Gastroesophageal sphincter (tissue), 4 donors: ENCODE measurements around the gene CD276. TPM values are rescaled to one million over a fixed set of nuclear protein-coding genes. Genes with fewer than 3 reads are reported as not detected.

Experiments used
- ATAC-seq: fragments of 150-250 bp; one replicate; pipeline ENCODE4 v1.9.1; 2016; ENCODE audit warnings: mild to moderate bottlenecking, moderate library complexity
- H3K27ac ChIP-seq, 4 donors: fragments of 200-600 bp; sonication (generic) in 3 of 4; 1 replicate in 3 of 4; 2 replicates in 1 of 4; pipeline ENCODE4 v1.5.1; 2016 to 2019
- H3K27me3 ChIP-seq: fragments of 200-600 bp; sonication (generic); one replicate; pipeline ENCODE4 v1.5.1; 2019
- H3K36me3 ChIP-seq, 2 donors: fragments of 200-600 bp; sonication (generic); one replicate each; pipeline ENCODE4 v1.5.1; 2019; ENCODE audit warnings: control low read depth in 1 of 2
- H3K4me1 ChIP-seq, 3 donors: fragments of 200-600 bp; sonication (generic); 1 replicate in 2 of 3; 2 replicates in 1 of 3; pipeline ENCODE4 v1.5.1; 2016 to 2019; ENCODE audit warnings: control low read depth in 2 of 3
- H3K4me3 ChIP-seq, 2 donors: fragments of 200-600 bp; sonication (generic); one replicate each; pipeline ENCODE4 v1.5.1; 2019; ENCODE audit warnings: mild to moderate bottlenecking in 1 of 2, moderate library complexity in 1 of 2
- H3K9me3 ChIP-seq, 3 donors: fragments of 200-600 bp; sonication (generic); one replicate each; pipeline ENCODE4 v1.5.1; 2017 to 2019; ENCODE audit warnings: control low read depth in 2 of 3
- CTCF ChIP-seq, 4 experiments: fragments of 200-600 bp in 2 of 4; fragments of 450-650 bp in 2 of 4; sonication (generic) in 1 of 4; IDR thresholded peaks; one replicate each; pipeline ENCODE4 v1.5.1; 2017 to 2019; ENCODE audit warnings: antibody characterized with exemption in 4 of 4, mild to moderate bottlenecking in 2 of 4, moderate library complexity in 2 of 4
- EP300 ChIP-seq: sonication (generic); formaldehyde crosslinking; IDR thresholded peaks from one replicate; pipeline ENCODE4 v1.6.1; 2017; ENCODE audit warnings: antibody characterized with exemption, mild to moderate bottlenecking
- POLR2A ChIP-seq, 2 donors: fragments of 450-650 bp; IDR thresholded peaks; one replicate each; pipeline ENCODE4 v1.6.1; 2017; ENCODE audit warnings: antibody characterized with exemption in 2 of 2, mild to moderate bottlenecking in 2 of 2, moderate library complexity in 1 of 2
- POLR2AphosphoS5 ChIP-seq: sonication (generic); formaldehyde crosslinking; IDR thresholded peaks from one replicate; pipeline ENCODE4 v1.6.1; 2017; ENCODE audit warnings: antibody characterized with exemption
- WGBS, 2 donors: methylation state at CpG; one replicate each; pipeline ENCODE4 v1.1.5; 2018; ENCODE audit warnings: low coverage in 1 of 2; 5-methylcytosine and 5-hydroxymethylcytosine counted together
- total RNA-seq, 4 donors: library from RNA; depleted of rRNA; stranded (reverse); fragments of >200 nt; gene quantifications; one replicate each; pipeline ENCODE4 v1.1.0, GENCODE V29; 2016

CD276 gene
- total RNA-seq, 4 donors from 2014 or later = 34.7 to 61.5 (median 48.0) TPM

DNA sequence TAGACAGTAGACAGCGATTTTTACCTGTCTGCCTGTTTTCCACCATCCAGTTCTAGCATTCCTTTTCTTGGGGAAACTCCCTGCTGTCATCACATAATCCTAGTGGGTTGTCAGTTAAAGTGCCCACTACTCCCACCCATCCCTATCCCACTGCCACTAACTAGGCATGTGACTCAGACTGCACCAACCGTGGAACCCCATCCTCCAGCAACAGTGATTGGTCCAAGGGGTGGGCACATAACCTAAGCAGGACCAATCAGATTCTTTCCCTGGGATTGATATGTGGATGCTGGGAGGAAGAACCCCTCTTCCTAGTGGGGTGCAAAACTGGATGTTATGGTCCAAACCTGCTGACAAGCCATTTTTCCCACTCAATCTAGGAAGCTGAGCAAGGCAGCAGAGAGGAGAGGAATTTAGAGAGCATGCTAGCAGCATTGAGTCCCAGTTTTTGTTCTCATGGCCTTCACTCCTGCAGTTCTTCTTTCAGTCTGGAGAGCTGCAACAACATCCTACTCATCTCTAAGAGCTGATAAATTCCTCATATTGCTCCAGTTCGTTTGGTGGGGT, 72.8 kb downstream of the CD276 start:
- Histone ChIP-seq H3K4me1 (peaks cover 0 to 39% (median 3%) of the 10 kb centered on the region in 3 donors), H3K9me3 (no peaks in the 10 kb centered on the region), H3K4me3 (no peak overlapping the region), H3K27me3 (peaks cover 6% of the 10 kb centered on the region), H3K36me3 (no peaks in the 10 kb centered on the region), H3K27ac (no peak overlapping the region)
- TF ChIP-seq POLR2AphosphoS5 = no peak
- no peak for TF ChIP-seq POLR2A (IDR thresholded peaks at IDR 0.05)
- no peak for TF ChIP-seq EP300
- no peak for TF ChIP-seq CTCF (IDR thresholded peaks at IDR 0.05)
- 66% methylated on average over 3 of the region's 3 CpGs; no CpG with 5 or more reads in 1 of the 2 donors for WGBS, 2 donors
- ATAC-seq = no peak

DNA sequence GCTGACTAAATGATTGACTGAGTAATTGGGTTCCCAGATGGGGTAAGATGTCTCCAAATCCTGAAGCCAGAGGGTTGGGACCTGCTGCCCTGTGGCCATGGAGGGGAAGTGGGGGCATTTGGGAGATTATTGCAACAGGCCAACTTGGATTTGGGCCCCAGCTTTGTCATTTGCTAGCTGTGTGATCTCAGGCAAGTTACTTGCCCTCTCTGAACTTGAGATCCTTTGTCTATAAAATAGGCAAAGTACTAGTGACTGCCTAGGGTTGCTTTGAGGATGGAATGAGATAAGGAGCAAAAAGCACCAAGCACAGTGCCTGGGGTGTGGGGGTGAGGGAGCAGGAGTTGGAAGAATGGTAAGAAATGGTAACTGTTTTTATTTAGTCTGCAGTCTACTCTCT, 73.4 kb downstream of the CD276 start:
- ATAC-seq = no peak
- Histone ChIP-seq H3K27me3 (peaks cover 1% of the 10 kb centered on the region), H3K4me1 (peaks cover 0 to 34% (median 3%) of the 10 kb centered on the region in 3 donors), H3K27ac (no peak overlapping the region), H3K9me3 (no peaks in the 10 kb centered on the region), H3K4me3 (no peak overlapping the region), H3K36me3 (no peaks in the 10 kb centered on the region)
- TF ChIP-seq EP300 (no peak), POLR2AphosphoS5 (no peak), CTCF (IDR thresholded peaks at IDR 0.05) (no peak), POLR2A (IDR thresholded peaks at IDR 0.05) (no peak)

DNA sequence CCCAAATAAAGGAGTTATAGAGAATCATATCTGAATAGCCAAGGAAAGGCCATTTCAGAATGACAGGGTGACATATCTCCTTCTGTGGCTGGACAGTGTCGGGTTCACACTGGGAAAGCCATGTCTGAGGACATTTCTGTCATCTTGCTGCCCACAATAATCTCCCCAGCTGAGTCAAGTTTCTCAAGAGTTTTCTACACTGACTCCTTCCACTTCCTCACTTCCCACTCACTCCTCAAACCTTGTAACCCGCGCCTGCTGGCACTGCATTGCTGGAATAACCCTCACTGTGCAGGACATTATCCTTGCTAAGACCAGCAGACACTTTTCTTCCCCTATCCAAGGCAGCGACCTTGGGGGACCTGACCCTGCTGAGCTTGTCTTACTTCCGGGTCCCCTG, 74.3 kb downstream of the CD276 start:
- peaks cover 0 to 28% (median under 1%) of the 10 kb centered on the region in 3 donors for H3K4me1 ChIP-seq
- H3K9me3 ChIP-seq = no peaks in the 10 kb centered on the region
- no peaks in the 10 kb centered on the region for H3K27me3 ChIP-seq
- no peaks in the 10 kb centered on the region for H3K36me3 ChIP-seq
- no peak overlapping the region for H3K4me3 ChIP-seq
- no peak for ATAC-seq
- 57 to 69% methylated on average over 3 to 4 of the region's 5 CpGs for WGBS, 2 donors
- TF ChIP-seq POLR2AphosphoS5 (no peak), CTCF (IDR thresholded peaks at IDR 0.05) (no peak), EP300 (no peak), POLR2A (IDR thresholded peaks at IDR 0.05) (no peak)
- H3K27ac ChIP-seq = no peak overlapping the region

DNA sequence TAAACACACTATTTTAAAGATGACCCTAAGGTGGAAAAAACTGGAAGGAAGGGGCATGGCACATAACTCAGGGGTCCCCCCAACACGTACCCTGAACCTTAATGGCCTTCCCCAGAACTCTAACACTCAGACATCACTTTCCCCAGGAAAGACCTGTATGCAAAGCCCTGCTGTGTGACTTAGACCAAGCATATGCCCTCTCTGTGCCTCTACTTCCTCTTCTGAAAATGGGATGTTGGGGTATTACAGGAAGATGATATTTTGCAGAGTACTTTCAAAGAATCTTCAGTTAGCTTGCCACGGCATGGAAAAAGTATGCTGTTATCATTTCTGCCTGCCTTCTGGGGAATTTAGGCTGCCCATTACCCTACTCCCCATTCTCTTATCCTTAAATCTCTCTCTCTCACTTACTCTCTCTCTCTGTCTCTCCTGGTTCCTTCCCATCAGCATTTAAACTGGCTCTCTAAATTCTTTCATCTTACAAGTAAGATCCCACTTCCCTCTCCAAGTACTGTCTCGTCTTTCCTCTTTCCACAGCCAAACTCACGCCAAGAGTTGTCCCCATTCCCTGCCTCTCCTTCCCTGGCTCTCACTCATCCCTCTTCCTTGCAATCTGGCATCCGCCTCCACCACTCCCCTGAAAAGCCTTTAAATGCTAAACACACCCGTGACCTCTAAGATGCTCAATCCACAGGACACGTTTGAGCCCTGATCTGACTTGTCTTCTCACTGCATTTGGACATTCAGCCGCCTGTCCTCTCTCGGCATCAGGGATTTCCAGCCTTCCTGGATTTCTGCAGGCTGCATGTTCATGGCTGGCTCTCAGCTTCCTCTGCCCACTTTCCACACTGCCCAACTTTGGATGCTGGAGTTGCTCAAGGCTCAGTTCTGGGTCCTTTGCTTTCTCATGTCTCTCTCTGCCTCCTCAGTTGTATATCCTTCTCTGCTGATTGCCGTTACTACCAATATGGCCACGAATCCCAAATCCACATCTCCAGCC, 76.4 kb downstream of the CD276 start:
- TF ChIP-seq EP300 (no peak), POLR2AphosphoS5 (no peak), POLR2A (IDR thresholded peaks at IDR 0.05) (no peak), CTCF (IDR thresholded peaks at IDR 0.05) (no peak)
- no peaks in the 10 kb centered on the region for H3K9me3 ChIP-seq
- 34 to 49% methylated on average over 4 to 11 of the region's 11 CpGs for WGBS, 2 donors
- peaks cover 0 to 31% (median 0%) of the 10 kb centered on the region in 3 donors for H3K4me1 ChIP-seq
- no peak for ATAC-seq
- no peak overlapping the region for H3K4me3 ChIP-seq
- no peaks in the 10 kb centered on the region for H3K36me3 ChIP-seq
- H3K27ac ChIP-seq = no peak overlapping the region
- no peaks in the 10 kb centered on the region for H3K27me3 ChIP-seq
